GM23338 (cell line): ENCODE data around the gene FBXO24. TPM values are rescaled to one million over a fixed set of nuclear protein-coding genes. Genes with fewer than 3 reads are reported as not detected.

Experiments used
- ATAC-seq: fragments of 200-7000 bp; cut with Tn5 transposase; 3 replicates; pipeline ENCODE4 v1.9.1; 2020
- DNase-seq: peaks from one replicate; pipeline ENCODE4 v3.0.0-alpha.2; 2015; ENCODE audit warnings: low spot score
- H2AFZ ChIP-seq: fragments of 200-600 bp; sonication (generic); 2 replicates; pipeline ENCODE4 v1.8.0; 2016; ENCODE audit warnings: antibody characterized with exemption, mild to moderate bottlenecking, moderate library complexity
- H3F3A ChIP-seq: fragments of 200-600 bp; sonication (generic); replicated peaks from 2 replicates; pipeline ENCODE4 v1.8.0; 2017; ENCODE audit warnings: antibody characterized with exemption, mixed run types, low read depth
- H3K27ac ChIP-seq: fragments of 200-600 bp; sonication (generic); 2 replicates; pipeline ENCODE4 v1.6.1; 2016; ENCODE audit warnings: low read depth
- H3K27me3 ChIP-seq: fragments of 200-600 bp; sonication (generic); 2 replicates; pipeline ENCODE4 v1.8.0; 2016; ENCODE audit warnings: mild to moderate bottlenecking, mixed run types, moderate library complexity; ENCODE audit not compliant: insufficient read depth
- H3K36me3 ChIP-seq: fragments of 200-600 bp; sonication (generic); 2 replicates; pipeline ENCODE4 v1.8.0; 2016; ENCODE audit warnings: mild to moderate bottlenecking; ENCODE audit not compliant: insufficient read depth
- H3K4me1 ChIP-seq: fragments of 200-600 bp; sonication (generic); 2 replicates; pipeline ENCODE4 v1.8.0; 2016; ENCODE audit warnings: mild to moderate bottlenecking, moderate library complexity; ENCODE audit not compliant: insufficient read depth
- H3K4me2 ChIP-seq: fragments of 200-600 bp; sonication (generic); 2 replicates; pipeline ENCODE4 v1.7.1; 2017; ENCODE audit warnings: mixed run types
- H3K4me3 ChIP-seq: fragments of 200-600 bp; sonication (generic); 2 replicates; pipeline ENCODE4 v1.6.1; 2016; ENCODE audit warnings: mixed run types
- H3K79me2 ChIP-seq: fragments of 200-600 bp; sonication (generic); replicated peaks from 2 replicates; pipeline ENCODE4 v1.8.0; 2017; ENCODE audit warnings: mild to moderate bottlenecking; ENCODE audit not compliant: insufficient read depth
- H3K9me2 ChIP-seq: fragments of 200-600 bp; sonication (generic); 2 replicates; pipeline ENCODE4 v1.8.0; 2017; ENCODE audit not compliant: insufficient read depth
- H4K20me1 ChIP-seq: fragments of 200-600 bp; sonication (generic); replicated peaks from 2 replicates; pipeline ENCODE4 v1.8.0; 2017; ENCODE audit warnings: mild to moderate bottlenecking; ENCODE audit not compliant: insufficient read depth
- H3K27ac Mint-ChIP-seq: 2 replicates; pipeline ENCODE4 v1.8.0; 2020; ENCODE audit warnings: inconsistent platforms, mild to moderate bottlenecking, moderate library complexity, mixed read lengths
- H3K27me3 Mint-ChIP-seq: 3 replicates; pipeline ENCODE4 v1.8.0; 2022; ENCODE audit warnings: low read depth, mild to moderate bottlenecking, moderate library complexity, mixed read lengths, inconsistent platforms; ENCODE audit not compliant: insufficient read depth, poor library complexity
- H3K36me3 Mint-ChIP-seq: 3 replicates; pipeline ENCODE4 v1.8.0; 2021; ENCODE audit warnings: low read depth, mild to moderate bottlenecking, inconsistent platforms, moderate library complexity, mixed read lengths
- H3K4me1 Mint-ChIP-seq: 3 replicates; pipeline ENCODE4 v1.8.0; 2020; ENCODE audit warnings: mild to moderate bottlenecking, inconsistent platforms, mixed read lengths
- H3K4me3 Mint-ChIP-seq: 3 replicates; pipeline ENCODE4 v1.8.0; 2021; ENCODE audit warnings: moderate library complexity, mild to moderate bottlenecking, inconsistent platforms, mixed read lengths
- H3K9me3 Mint-ChIP-seq: 3 replicates; pipeline ENCODE4 v1.8.0; 2020; ENCODE audit warnings: moderate library complexity, mild to moderate bottlenecking, inconsistent platforms, mixed read lengths
- CREB1 ChIP-seq: fragments of 250-450 bp; sonication (Bioruptor Pico); IDR thresholded peaks from 2 replicates; pipeline ENCODE4 v1.5.0; 2020; ENCODE audit warnings: low read depth, mild to moderate bottlenecking, moderate library complexity
- ETS1 ChIP-seq: IDR thresholded peaks from 2 replicates; pipeline ENCODE4 v1.6.1; 2016; ENCODE audit warnings: antibody characterized with exemption
- EZH2 ChIP-seq: fragments of 200-600 bp; sonication (generic); IDR thresholded peaks from one replicate; pipeline ENCODE4 v1.8.0; 2017; ENCODE audit warnings: antibody characterized with exemption, mild to moderate bottlenecking, low read depth; ENCODE audit not compliant: unreplicated experiment
- EZH2phosphoT487 ChIP-seq: fragments of 200-600 bp; sonication (generic); IDR thresholded peaks from one replicate; pipeline ENCODE4 v1.8.1; 2018; ENCODE audit warnings: antibody characterized with exemption; ENCODE audit not compliant: unreplicated experiment
- JUNB ChIP-seq: IDR thresholded peaks from one replicate; pipeline ENCODE4 v1.6.1; 2016; ENCODE audit warnings: antibody characterized with exemption; ENCODE audit not compliant: unreplicated experiment
- NANOG ChIP-seq: IDR thresholded peaks from 2 replicates; pipeline ENCODE4 v1.6.1; 2016; ENCODE audit warnings: antibody characterized with exemption, borderline replicate concordance
- POLR2AphosphoS5 ChIP-seq: IDR thresholded peaks from 2 replicates; pipeline ENCODE4 v1.6.1; 2016; ENCODE audit warnings: antibody characterized with exemption, low read depth
- STAT1 ChIP-seq: IDR thresholded peaks from one replicate; pipeline ENCODE4 v1.6.1; 2016; ENCODE audit warnings: antibody characterized with exemption; ENCODE audit not compliant: unreplicated experiment
- ZNF114 ChIP-seq: fragments of 250-450 bp; sonication (Bioruptor Pico); IDR thresholded peaks from 2 replicates; pipeline ENCODE4 v1.5.0; 2020; ENCODE audit warnings: mild to moderate bottlenecking, moderate library complexity
- ZNF331 ChIP-seq: fragments of 250-450 bp; sonication (Bioruptor Pico); IDR thresholded peaks from 2 replicates; pipeline ENCODE4 v1.5.0; 2020; ENCODE audit warnings: low read depth, mild to moderate bottlenecking, moderate library complexity
- ZNF462 ChIP-seq: fragments of 250-450 bp; sonication (Bioruptor Pico); IDR thresholded peaks from 2 replicates; pipeline ENCODE4 v1.5.0; 2020; ENCODE audit warnings: mild to moderate bottlenecking, moderate library complexity
- polyA plus RNA-seq: library from polyadenylated mRNA; unstranded; fragments of >200 nt; fragmentation: Nextera tagmentation; extraction: Ambion mirVana; gene quantifications from 2 replicates; pipeline ENCODE4 v1.2.1, GENCODE V29; 2016
- total RNA-seq: library from RNA; depleted of rRNA; stranded (reverse); fragments of >200 nt; shearing (Covaris generic); gene quantifications from 2 replicates; pipeline ENCODE4 v1.2.3, GENCODE V29; 2014
- TF ChIP-seq, protein P1 (sequence below): IDR thresholded peaks from one replicate; pipeline ENCODE4 v1.6.1; 2018; ENCODE audit warnings: antibody characterized with exemption; ENCODE audit not compliant: unreplicated experiment
- TF ChIP-seq, protein P2 (sequence below), 2 experiments: fragments of 200-600 bp in 1 of 2; sonication (generic) in 1 of 2; conservative IDR thresholded peaks; 2 replicates each; pipeline versions ENCODE4 v1.5.1 to v1.6.1; 2016 to 2017; ENCODE audit warnings: antibody characterized with exemption in 2 of 2, low read depth in 2 of 2, mild to moderate bottlenecking in 2 of 2, moderate library complexity in 1 of 2

FBXO24 gene
- total and polyA plus RNA-seq, 2 experiments from 2014 or later, result 2.1 to 2.4 TPM

DNA sequence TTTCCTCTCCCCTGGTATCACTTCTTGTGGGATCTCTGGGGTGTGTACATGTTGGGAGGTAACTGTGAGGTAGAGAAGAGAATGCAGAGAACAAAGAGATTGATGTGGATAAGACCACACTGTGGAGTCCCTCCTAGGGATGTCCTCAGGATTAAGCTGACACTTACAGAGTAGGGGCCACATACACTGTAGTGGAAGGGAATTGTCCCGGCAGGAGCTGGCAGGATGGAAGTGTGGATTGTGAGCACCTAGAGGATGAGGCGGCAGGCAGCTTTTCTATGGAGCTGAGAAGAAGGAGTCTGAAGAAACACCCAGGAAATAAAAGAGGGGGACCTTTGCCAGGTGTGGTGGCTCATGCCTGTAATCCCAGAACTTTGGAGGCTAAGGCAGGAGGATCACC lies 33.6 kb upstream of the FBXO24 start:
- no peaks in the 10 kb centered on the region for H3K79me2 ChIP-seq
- no peak overlapping the region for H2AFZ ChIP-seq
- Mint-ChIP-seq H3K27ac (no peak overlapping the region), H3K4me3 (no peak overlapping the region), H3K27me3 (no peaks in the 10 kb centered on the region), H3K36me3 (peaks cover 15% of the 10 kb centered on the region), H3K9me3 (no peaks in the 10 kb centered on the region; the same call in 2 of the 3 replicates), H3K4me1 (peaks cover 4% of the 10 kb centered on the region; the same call in 2 of the 3 replicates)
- no peak for TF ChIP-seq EZH2
- TF ChIP-seq, protein P1, sequence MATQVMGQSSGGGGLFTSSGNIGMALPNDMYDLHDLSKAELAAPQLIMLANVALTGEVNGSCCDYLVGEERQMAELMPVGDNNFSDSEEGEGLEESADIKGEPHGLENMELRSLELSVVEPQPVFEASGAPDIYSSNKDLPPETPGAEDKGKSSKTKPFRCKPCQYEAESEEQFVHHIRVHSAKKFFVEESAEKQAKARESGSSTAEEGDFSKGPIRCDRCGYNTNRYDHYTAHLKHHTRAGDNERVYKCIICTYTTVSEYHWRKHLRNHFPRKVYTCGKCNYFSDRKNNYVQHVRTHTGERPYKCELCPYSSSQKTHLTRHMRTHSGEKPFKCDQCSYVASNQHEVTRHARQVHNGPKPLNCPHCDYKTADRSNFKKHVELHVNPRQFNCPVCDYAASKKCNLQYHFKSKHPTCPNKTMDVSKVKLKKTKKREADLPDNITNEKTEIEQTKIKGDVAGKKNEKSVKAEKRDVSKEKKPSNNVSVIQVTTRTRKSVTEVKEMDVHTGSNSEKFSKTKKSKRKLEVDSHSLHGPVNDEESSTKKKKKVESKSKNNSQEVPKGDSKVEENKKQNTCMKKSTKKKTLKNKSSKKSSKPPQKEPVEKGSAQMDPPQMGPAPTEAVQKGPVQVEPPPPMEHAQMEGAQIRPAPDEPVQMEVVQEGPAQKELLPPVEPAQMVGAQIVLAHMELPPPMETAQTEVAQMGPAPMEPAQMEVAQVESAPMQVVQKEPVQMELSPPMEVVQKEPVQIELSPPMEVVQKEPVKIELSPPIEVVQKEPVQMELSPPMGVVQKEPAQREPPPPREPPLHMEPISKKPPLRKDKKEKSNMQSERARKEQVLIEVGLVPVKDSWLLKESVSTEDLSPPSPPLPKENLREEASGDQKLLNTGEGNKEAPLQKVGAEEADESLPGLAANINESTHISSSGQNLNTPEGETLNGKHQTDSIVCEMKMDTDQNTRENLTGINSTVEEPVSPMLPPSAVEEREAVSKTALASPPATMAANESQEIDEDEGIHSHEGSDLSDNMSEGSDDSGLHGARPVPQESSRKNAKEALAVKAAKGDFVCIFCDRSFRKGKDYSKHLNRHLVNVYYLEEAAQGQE, result no peak
- TF ChIP-seq STAT1, result no peak
- TF ChIP-seq POLR2AphosphoS5, result no peak
- TF ChIP-seq JUNB, result no peak
- TF ChIP-seq NANOG, result no peak
- TF ChIP-seq, protein P2, sequence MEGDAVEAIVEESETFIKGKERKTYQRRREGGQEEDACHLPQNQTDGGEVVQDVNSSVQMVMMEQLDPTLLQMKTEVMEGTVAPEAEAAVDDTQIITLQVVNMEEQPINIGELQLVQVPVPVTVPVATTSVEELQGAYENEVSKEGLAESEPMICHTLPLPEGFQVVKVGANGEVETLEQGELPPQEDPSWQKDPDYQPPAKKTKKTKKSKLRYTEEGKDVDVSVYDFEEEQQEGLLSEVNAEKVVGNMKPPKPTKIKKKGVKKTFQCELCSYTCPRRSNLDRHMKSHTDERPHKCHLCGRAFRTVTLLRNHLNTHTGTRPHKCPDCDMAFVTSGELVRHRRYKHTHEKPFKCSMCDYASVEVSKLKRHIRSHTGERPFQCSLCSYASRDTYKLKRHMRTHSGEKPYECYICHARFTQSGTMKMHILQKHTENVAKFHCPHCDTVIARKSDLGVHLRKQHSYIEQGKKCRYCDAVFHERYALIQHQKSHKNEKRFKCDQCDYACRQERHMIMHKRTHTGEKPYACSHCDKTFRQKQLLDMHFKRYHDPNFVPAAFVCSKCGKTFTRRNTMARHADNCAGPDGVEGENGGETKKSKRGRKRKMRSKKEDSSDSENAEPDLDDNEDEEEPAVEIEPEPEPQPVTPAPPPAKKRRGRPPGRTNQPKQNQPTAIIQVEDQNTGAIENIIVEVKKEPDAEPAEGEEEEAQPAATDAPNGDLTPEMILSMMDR (conservative IDR thresholded peaks at IDR 0.05; ENCODE audit: low read depth in 2 of 2), result no peak
- no peak for TF ChIP-seq EZH2phosphoT487
- no peak for TF ChIP-seq ZNF114 (CRISPR knock-in tag)
- no peak for TF ChIP-seq ETS1
- TF ChIP-seq CREB1 (CRISPR knock-in tag), result no peak
- TF ChIP-seq ZNF331 (CRISPR knock-in tag), result no peak
- TF ChIP-seq ZNF462 (CRISPR knock-in tag), result no peak
- no peaks in the 10 kb centered on the region for H3K27me3 ChIP-seq
- no peaks in the 10 kb centered on the region for H3F3A ChIP-seq
- no peak overlapping the region for H3K4me3 ChIP-seq
- ATAC-seq (no peak), DNase-seq (no peak)
- no peaks in the 10 kb centered on the region for H3K9me2 ChIP-seq
- H3K36me3 ChIP-seq, result no peaks in the 10 kb centered on the region; the same call in 1 of the 2 replicates
- no peaks in the 10 kb centered on the region for H4K20me1 ChIP-seq
- no peak overlapping the region for H3K27ac ChIP-seq
- H3K4me1 ChIP-seq, result no peaks in the 10 kb centered on the region
- no peak overlapping the region for H3K4me2 ChIP-seq
